Erythroblast (primary cell): ENCODE results near the gene C19orf12.

ENCODE experiments used
- GATA1 ChIP-seq: IDR thresholded peaks from 2 replicates; pipeline ENCODE4 v1.6.1; 2011; ENCODE audit warnings: low read depth, mild to moderate bottlenecking, control low read depth, low read length, moderate library complexity
- POLR2A ChIP-seq: IDR thresholded peaks from 2 replicates; pipeline ENCODE4 v1.6.1; 2011; ENCODE audit warnings: mild to moderate bottlenecking, low read length

DNA sequence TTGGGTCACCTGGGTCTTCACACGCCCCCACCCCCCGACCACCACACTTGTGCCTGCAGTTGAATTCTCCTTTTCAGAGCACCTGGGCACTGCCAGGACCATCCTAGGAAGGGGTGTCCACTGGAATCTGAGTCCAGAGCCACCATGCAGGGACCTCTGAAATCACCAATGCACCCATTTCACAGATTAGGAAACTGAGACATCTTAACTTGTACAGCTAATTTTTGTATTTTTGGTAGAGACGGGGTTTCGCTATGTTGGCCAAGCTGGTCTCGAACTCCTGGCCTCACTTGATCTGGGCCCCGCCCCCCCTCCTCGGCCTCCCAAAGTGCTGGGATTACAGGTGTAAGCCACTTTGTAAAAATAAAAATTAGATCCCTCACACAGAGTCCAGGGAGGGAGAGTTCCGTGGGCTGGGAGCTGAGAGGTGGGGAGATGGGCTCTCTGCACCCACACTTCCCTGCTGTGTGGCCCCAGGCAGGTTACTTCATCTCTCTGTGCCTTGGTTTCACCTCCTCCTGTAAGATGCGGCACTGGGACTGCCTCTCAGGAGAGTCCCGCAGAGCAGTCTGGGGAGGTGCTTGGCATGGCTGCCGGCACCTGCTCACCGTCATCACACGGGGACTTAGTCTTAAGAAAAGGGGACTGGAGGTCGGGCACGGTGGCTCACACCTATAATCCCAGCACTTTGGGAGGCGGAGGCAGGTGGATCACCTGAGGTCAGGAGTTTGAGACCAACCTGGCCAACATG lies 45.9 kb upstream of the C19orf12 start:
- TF ChIP-seq POLR2A (no peak), GATA1 (no peak)
